GM21717 (cell line): ENCODE data around the gene PCSK1N.

Experiments
- ATAC-seq: cut with Tn5 transposase; IDR thresholded peaks from one replicate; pipeline ENCODE4 v1.9.1; 2021; ENCODE audit warnings: mild to moderate bottlenecking, moderate library complexity; ENCODE audit not compliant: unreplicated experiment

Gene PCSK1N

GRCh38 chrX:48791063-48791820 lies 44.2 kb downstream of the PCSK1N start:
- no peak for ATAC-seq

GRCh38 chrX:48790477-48790876 lies 44.9 kb downstream of the PCSK1N start:
- no peak for ATAC-seq

GRCh38 chrX:48789366-48790220 lies 45.8 kb downstream of the PCSK1N start:
- no peak for ATAC-seq

GRCh38 chrX:48787505-48788443 lies 47.6 kb downstream of the PCSK1N start:
- ATAC-seq: no peak

GRCh38 chrX:48786825-48787504 lies 48.4 kb downstream of the PCSK1N start:
- ATAC-seq: no peak

- no peak for ATAC-seq
Observed at GRCh38 chrX:48786341-48786800, 49.0 kb downstream of the PCSK1N start, which contains the start of gene GATA1. GATA1 (plus strand) TSS chrX:48786590; CDS start chrX:48791110, 4,520 bp downstream.

GRCh38 chrX:48785540-48786214 lies 49.7 kb downstream of the PCSK1N start:
- ATAC-seq: no peak

- no peak for ATAC-seq
Observed at GRCh38 chrX:48785186-48785539, 50.2 kb downstream of the PCSK1N start.

GRCh38 chrX:48784726-48785125 lies 50.7 kb downstream of the PCSK1N start:
- no peak for ATAC-seq

GRCh38 chrX:48782795-48783194 lies 52.6 kb downstream of the PCSK1N start:
- ATAC-seq: no peak

GRCh38 chrX:48782216-48782615 lies 53.2 kb downstream of the PCSK1N start:
- no peak for ATAC-seq

GRCh38 chrX:48781705-48782104 lies 53.7 kb downstream of the PCSK1N start:
- ATAC-seq: no peak
